DMS 273 (cell line): ENCODE data around the gene VPS26A.
A peak's percentile ranks its signal among the peaks of the same experiment; 100 is the strongest.
"Not testable (repeated sequence)": the region's sequence is repeated elsewhere in the genome, so short reads cannot be mapped to it uniquely, and the experiment has no call there.

Experiments
- DNase-seq: peaks from one replicate; lab custom pipeline; 2025; ENCODE audit not compliant: unreplicated experiment; lab: John Stamatoyannopoulos, UW

The VPS26A gene

DNA sequence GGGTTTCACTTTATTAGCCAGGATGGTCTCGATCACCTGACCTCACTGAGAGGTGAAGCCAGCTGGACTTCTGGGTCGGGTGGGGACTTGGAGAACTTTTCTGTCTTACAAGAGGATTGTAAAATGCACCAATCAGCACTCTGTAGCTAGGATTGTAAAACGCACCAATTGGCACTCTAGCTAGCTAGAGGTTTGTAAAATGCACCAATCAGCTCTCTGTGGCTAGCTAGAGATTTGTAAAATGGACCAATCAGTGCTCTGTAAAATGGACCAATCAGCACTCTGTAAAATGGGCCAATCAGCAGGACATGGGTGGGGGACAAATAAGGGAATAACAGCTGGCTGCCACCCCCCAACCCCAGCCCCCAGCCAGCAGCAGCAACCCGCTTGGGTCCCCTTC, 51.3 kb downstream of the VPS26A start:
- DNase-seq: not testable (repeated sequence)

GRCh38 chr10:69176823-69177222, 52.8 kb downstream of the VPS26A start:
- no peak for DNase-seq

- DNase-seq: peak; percentile 79
These were observed 55.2 kb downstream of the VPS26A start for GRCh38 chr10:69179089-69179742.

DNA sequence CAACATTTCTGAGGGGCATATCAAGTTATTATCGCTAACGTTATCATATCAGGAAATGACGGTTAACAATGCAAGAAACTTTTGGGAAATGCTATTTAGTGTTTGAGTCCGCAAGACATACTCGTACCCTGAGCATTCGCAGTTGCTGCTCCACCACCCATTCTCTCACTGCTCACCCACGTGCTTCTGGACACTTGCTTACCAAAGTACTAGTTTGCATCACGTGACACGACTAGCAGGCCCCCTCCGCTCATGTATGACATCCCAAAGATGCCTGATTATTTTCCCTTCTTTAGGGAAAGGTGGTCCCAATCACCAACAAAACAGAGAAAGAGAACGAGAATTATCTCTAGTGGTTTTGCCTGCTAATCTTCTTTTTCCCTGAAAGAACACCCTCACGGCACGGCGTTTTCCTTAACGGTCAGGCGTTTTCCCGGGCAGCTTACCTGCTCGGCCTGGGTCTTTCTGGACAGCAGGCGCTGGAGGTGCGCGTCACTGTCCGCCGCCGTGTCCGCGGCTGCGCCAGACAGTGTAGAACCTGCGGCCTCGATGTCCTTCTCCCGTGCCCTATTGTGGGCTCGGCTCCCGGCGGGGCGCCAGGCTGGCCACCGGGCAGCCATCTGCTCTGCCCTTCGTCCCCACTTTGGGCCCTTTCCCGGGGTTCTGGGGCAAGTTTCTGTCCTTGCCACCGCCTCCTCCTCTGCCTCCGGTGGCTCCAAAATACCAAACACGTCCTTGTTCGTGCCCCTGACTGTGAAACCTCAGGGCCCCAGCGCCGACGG, 56.0 kb downstream of the VPS26A start, which contains the start of gene SUPV3L1:
SUPV3L1 (plus strand) TSS at position 492 of the 782 bp plus-strand sequence; CDS start at position 550, 58 bp downstream.
- peak; percentile 96 for DNase-seq

GRCh38 chr10:69180525-69181204, 56.7 kb downstream of the VPS26A start:
- peak; percentile 47 for DNase-seq

- DNase-seq: no peak
These were observed 57.5 kb downstream of the VPS26A start for GRCh38 chr10:69181433-69181832.

DNA sequence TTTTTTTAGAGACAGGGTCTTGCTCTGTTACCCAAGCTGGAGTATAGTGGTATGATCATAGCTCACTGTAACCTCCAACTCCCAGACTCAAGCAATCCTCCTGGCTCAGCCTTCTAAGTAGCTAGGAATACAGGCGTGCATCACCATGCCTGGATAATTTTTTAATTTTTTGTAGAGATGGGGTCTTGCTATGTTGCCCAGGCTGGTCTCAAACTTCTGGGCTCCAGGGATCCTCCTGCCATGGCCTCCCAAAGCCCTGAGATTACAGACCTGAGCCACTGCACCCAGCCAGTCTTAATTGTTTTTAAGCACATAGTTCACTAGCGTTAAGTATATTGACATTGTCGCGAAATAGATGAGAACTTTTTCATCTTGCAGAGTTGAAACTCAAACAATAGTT, 58.0 kb downstream of the VPS26A start:
- DNase-seq: no peak

- no peak for DNase-seq
These were observed 62.5 kb downstream of the VPS26A start for GRCh38 chr10:69186524-69186923.

- no peak for DNase-seq
These were observed 77.1 kb downstream of the VPS26A start for GRCh38 chr10:69201045-69201444.

- DNase-seq: no peak
These were observed 78.4 kb downstream of the VPS26A start for GRCh38 chr10:69202332-69202731.

DNA sequence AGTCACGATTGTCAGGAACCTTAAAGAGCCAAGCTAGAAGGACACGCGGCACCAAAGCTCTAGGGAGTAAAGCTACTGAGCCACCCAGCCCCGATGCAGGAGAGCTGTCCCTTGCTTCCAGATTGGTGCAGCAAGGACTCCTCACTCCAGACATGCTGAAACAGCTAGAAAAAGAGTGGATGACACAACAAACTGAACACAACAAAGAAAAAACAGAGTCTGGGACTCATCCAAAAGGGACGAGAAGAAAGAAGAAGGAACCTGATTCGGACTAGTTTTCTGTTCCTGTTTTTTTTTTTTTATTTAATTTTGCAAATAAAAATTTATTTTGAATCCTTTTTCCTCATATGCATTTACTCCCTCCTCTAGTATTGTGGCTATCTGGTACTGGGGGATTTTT, 84.8 kb downstream of the VPS26A start:
- no peak for DNase-seq

- no peak for DNase-seq
These were observed 86.0 kb downstream of the VPS26A start for GRCh38 chr10:69209787-69210484.

DNA sequence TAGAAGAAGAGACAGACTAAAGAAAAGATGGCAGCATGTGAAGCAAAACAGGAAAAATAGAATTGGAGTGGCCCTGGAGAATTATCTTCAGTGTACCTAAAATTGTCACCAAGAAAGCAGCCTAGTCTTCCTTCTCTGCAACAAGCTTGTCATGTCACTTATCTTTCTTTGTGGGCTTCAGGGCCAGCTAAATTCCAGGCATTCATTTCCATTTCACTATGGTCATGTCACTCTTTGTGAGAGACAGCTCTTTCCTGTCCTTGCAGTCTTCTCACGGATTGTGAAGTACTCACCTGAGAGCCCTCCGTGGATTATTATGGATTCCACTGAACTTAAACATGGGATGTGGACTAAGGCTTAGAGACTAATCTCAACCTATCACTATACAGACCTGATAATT, 87.1 kb downstream of the VPS26A start:
- no peak for DNase-seq

GRCh38 chr10:69211524-69211923, 87.5 kb downstream of the VPS26A start:
- DNase-seq: no peak

DNA sequence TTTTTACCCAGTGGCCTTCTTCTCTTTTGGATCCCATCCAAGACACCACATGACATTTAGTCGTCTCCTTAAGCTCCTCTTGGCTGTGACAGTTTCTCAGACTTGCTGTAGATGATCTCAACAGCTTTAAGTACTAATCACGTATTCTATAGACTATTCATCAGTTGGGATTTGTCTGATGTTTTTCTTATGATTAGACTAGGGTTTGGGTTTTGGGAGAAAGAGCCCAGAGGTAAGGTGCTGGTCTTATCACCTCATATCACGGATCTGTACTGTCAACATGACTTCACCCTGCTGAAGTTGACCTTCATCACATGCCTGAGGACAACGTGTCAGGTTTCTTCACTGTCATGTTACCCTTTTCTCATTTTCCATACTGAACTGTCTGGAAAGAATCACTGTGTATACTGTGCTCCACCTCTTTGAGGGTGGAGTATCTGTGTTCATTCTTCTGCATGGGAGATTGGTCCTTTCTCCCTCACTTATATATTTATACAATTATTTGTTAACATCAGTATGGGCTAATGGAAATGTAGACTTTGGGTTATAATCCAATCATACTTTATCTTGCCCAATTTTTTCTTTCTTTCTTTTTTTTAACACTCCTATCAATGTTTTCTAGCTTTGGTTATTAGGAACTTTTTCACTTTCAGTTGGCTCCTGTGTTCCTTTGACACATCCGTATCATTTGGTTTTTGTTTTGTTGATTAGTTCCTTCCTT, 89.8 kb downstream of the VPS26A start:
- DNase-seq: peak; percentile 7

DNA sequence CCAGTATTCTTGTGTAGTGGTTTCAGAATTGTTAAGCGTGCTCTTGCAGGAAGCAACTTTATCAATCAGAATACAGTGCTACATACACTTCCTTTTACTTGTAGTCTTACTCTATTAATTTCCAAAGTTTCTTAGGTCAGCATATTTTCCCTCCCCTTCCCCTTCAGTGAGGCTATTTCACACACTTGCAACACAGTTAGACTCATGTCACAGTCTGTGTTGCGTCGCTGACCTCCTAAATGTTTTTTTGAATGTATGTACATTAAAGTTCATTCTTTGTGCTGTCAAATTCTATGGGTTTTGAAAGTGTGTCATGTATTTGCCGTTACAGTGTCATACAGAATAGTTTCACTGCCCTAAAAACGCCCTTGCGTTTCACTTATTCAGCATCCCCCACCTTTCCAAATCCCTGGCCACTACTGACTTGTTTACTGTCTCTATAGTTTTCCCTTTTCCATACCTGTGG, 90.7 kb downstream of the VPS26A start:
- DNase-seq: no peak

DNA sequence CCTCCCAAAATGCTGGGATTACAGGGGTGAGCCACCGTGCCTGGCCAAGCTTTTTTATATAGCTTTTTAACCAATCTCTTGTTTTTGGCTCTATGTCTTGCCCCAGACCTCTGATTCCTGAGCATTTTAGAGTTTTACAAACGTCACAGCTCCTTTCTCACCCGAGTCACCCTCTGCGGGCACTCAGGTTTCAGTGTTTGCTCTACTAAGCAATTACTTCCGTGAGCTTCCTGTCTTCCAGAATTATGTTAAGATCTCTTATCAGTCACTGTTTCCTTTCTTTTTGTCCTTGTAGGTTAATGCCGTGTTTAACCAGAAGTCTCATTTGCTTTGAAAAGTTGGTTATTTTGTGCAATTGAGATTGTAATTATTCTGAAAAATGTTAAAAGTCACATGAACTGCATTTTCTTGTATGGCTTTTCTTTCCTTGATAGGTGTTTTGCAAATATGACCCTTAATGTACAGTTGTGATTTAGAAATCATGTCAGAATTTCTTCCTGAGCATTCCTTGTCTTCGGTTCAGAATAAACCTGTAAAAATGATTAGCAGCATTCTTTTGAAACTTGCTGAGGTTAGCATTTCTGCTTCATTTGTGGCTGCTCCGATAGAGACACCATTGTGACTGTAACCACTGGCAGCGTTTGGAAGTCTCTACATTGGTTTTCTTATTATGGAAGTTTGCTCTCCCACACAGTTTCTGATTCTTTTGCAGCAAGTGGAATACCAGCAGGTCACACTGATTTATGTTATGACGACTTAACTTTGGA, 91.6 kb downstream of the VPS26A start:
- no peak for DNase-seq

- no peak for DNase-seq
These were observed 92.7 kb downstream of the VPS26A start for GRCh38 chr10:69216577-69217118.

- DNase-seq: peak; percentile 22
These were observed 93.3 kb downstream of the VPS26A start for GRCh38 chr10:69217119-69217754.
